GM12872 (cell line): ENCODE data around the gene ADAMTS3.

Source experiments
- CTCF ChIP-seq: IDR thresholded peaks from 3 replicates; pipeline ENCODE4 v1.5.1; 2011; ENCODE audit warnings: low read depth, mild to moderate bottlenecking, low read length, moderate library complexity; ENCODE audit not compliant: insufficient read depth

The ADAMTS3 gene

GRCh38 chr4:72527038-72527646 lies 41.9 kb downstream of the ADAMTS3 start:
- TF ChIP-seq CTCF = no peak

- TF ChIP-seq CTCF = no peak
Observed at GRCh38 chr4:72525938-72526337, 43.1 kb downstream of the ADAMTS3 start.

GRCh38 chr4:72522440-72522839 lies 46.6 kb downstream of the ADAMTS3 start:
- no peak for TF ChIP-seq CTCF

- TF ChIP-seq CTCF = no peak
Observed at GRCh38 chr4:72513227-72513626, 55.8 kb downstream of the ADAMTS3 start.

- no peak for TF ChIP-seq CTCF
Observed at GRCh38 chr4:72507860-72508419, 61.1 kb downstream of the ADAMTS3 start.

GRCh38 chr4:72507167-72507566 lies 61.9 kb downstream of the ADAMTS3 start:
- TF ChIP-seq CTCF = no peak

GRCh38 chr4:72505314-72505744 lies 63.7 kb downstream of the ADAMTS3 start:
- peak; percentile 74; the same call in 2 of the 3 replicates for TF ChIP-seq CTCF

- no peak for TF ChIP-seq CTCF
Observed at GRCh38 chr4:72500214-72500613, 68.8 kb downstream of the ADAMTS3 start.
